ENCODE results near the gene CDNF. TPM values are rescaled to one million over a fixed set of nuclear protein-coding genes. Genes with fewer than 3 reads are reported as not detected.
A peak's percentile ranks its signal among the peaks of the same experiment; 100 is the strongest.

The CDNF gene
- total and polyA plus RNA-seq, 4 donors: 1.5 to 5.9 (median 2.9) TPM

DNA sequence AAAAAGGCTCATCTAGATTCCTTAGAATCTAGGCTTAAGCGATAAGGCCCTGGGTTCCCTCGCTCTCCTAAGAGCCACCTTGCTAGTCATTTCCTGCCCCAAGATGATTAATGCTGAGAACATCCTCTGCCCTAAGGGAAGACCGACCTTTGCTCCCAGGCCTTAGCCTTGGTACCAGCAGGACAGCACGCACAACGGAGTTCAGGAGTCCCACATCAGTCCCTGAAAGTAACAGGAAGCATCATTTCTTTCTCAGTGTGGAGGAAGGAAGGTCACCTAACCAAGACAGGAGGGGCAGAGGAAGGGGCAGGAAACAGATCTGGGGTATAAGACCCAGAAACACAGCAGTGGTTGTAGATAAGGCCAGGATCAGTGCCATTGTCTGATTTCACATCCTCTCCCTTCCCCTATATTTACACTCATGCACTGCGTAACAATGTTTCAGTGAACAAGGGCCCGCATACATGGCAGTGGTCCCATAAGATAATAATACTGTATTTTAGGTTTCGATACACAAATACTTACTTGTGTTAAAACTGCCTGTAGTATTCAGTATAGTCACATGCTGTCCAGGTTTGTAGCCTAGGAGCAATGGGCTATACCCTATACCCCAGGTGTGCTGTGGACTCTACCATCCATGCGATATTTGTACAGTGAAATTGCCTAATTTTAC, 55.0 kb downstream of the CDNF start:
- Histone ChIP-seq H3K27ac (ENCODE audit: low read depth in 1 of 2, low read length in 2 of 2) (peak overlapping the region in 1 of 2 donors; percentile 19), H3K9me3 (ENCODE audit: control insufficient read depth in 4 of 4, low read length in 3 of 4) (no peaks in the 10 kb centered on the region), H3K4me1 (ENCODE audit: control insufficient read depth in 4 of 4, insufficient read depth in 4 of 4, low read length in 3 of 4) (peaks cover 0 to 3% (median 0%) of the 10 kb centered on the region in 4 donors), H3K9ac (ENCODE audit: low read depth in 1 of 2, low read length in 2 of 2) (no peak overlapping the region), H3K27me3 (ENCODE audit: control insufficient read depth in 4 of 4, insufficient read depth in 4 of 4, low read length in 3 of 4) (no peaks in the 10 kb centered on the region), H3K4me3 (ENCODE audit: low read depth in 1 of 3, low read length in 3 of 3) (no peak overlapping the region), H3K36me3 (ENCODE audit: control insufficient read depth in 4 of 4, insufficient read depth in 3 of 4, low read depth in 1 of 4, low read length in 3 of 4) (no peaks in the 10 kb centered on the region)
- DNase-seq (ENCODE audit: low spot score): no peak
- no peak for TF ChIP-seq SP1 (IDR thresholded peaks at IDR 0.05)
- TF ChIP-seq FOXA1 (IDR thresholded peaks at IDR 0.05): no peak
- no peak for TF ChIP-seq HNF4A (conservative IDR thresholded peaks at IDR 0.05)
- TF ChIP-seq YY1 (IDR thresholded peaks at IDR 0.05): no peak
- no peak for TF ChIP-seq GABPA (IDR thresholded peaks at IDR 0.05 in 1 of 2, conservative IDR thresholded peaks at IDR 0.05 in 1 of 2)
- TF ChIP-seq, protein P1, sequence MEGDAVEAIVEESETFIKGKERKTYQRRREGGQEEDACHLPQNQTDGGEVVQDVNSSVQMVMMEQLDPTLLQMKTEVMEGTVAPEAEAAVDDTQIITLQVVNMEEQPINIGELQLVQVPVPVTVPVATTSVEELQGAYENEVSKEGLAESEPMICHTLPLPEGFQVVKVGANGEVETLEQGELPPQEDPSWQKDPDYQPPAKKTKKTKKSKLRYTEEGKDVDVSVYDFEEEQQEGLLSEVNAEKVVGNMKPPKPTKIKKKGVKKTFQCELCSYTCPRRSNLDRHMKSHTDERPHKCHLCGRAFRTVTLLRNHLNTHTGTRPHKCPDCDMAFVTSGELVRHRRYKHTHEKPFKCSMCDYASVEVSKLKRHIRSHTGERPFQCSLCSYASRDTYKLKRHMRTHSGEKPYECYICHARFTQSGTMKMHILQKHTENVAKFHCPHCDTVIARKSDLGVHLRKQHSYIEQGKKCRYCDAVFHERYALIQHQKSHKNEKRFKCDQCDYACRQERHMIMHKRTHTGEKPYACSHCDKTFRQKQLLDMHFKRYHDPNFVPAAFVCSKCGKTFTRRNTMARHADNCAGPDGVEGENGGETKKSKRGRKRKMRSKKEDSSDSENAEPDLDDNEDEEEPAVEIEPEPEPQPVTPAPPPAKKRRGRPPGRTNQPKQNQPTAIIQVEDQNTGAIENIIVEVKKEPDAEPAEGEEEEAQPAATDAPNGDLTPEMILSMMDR (IDR thresholded peaks at IDR 0.05; ENCODE audit: low read depth, low read length, missing input control): no peak
- no peak for TF ChIP-seq TAF1 (conservative IDR thresholded peaks at IDR 0.05)
- TF ChIP-seq ATF3 (IDR thresholded peaks at IDR 0.05): no peak
- peak; percentile 100 for TF ChIP-seq NR2F2 (IDR thresholded peaks at IDR 0.05)
- no peak for TF ChIP-seq REST (IDR thresholded peaks at IDR 0.05)
- TF ChIP-seq EGR1 (IDR thresholded peaks at IDR 0.05; ENCODE audit: low read depth in 2 of 2): peak in 1 of 2 donors; percentile 17
- no peak for TF ChIP-seq HNF4G (IDR thresholded peaks at IDR 0.05)
- TF ChIP-seq, protein P2, sequence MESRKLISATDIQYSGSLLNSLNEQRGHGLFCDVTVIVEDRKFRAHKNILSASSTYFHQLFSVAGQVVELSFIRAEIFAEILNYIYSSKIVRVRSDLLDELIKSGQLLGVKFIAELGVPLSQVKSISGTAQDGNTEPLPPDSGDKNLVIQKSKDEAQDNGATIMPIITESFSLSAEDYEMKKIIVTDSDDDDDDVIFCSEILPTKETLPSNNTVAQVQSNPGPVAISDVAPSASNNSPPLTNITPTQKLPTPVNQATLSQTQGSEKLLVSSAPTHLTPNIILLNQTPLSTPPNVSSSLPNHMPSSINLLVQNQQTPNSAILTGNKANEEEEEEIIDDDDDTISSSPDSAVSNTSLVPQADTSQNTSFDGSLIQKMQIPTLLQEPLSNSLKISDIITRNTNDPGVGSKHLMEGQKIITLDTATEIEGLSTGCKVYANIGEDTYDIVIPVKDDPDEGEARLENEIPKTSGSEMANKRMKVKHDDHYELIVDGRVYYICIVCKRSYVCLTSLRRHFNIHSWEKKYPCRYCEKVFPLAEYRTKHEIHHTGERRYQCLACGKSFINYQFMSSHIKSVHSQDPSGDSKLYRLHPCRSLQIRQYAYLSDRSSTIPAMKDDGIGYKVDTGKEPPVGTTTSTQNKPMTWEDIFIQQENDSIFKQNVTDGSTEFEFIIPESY (IDR thresholded peaks at IDR 0.05): no peak
- TF ChIP-seq FOXA2 (IDR thresholded peaks at IDR 0.05): no peak
- peak in 1 of 2 donors; percentile 14 for TF ChIP-seq RAD21 (IDR thresholded peaks at IDR 0.05)
- peak; percentile 24 for TF ChIP-seq MAX (IDR thresholded peaks at IDR 0.05)
- TF ChIP-seq RXRA (IDR thresholded peaks at IDR 0.05): peak in 1 of 2 donors; percentile 34
- no peak for TF ChIP-seq JUND (IDR thresholded peaks at IDR 0.05)
- 71% methylated on average over 9 of the region's 9 CpGs for WGBS
